NB4 (cell line): ENCODE results near the gene CDH23.

ENCODE experiments used
- DNase-seq: peaks from one replicate; pipeline ENCODE4 v3.0.0; 2010; ENCODE audit warnings: low read depth
- H3K4me3 ChIP-seq: one replicate; pipeline ENCODE4 v1.5.1; 2011; ENCODE audit warnings: mild to moderate bottlenecking, low read depth, low read length, moderate library complexity
- CTCF ChIP-seq: IDR thresholded peaks from one replicate; pipeline ENCODE4 v1.5.1; 2012; ENCODE audit warnings: low read depth, low read length
- MAX ChIP-seq: IDR thresholded peaks from 2 replicates; pipeline ENCODE4 v1.6.1; 2011; ENCODE audit warnings: low read depth, low read length
- MYC ChIP-seq: IDR thresholded peaks from 2 replicates; pipeline ENCODE4 v1.6.1; 2011; ENCODE audit warnings: low read depth, low read length
- POLR2A ChIP-seq: IDR thresholded peaks from 2 replicates; pipeline ENCODE4 v1.6.1; 2011; ENCODE audit warnings: mild to moderate bottlenecking; ENCODE audit not compliant: insufficient read length; ENCODE audit errors: extremely low read depth

CDH23 gene

GRCh38 chr10:71782917-71783490 lies 386.3 kb downstream of the CDH23 start:
- DNase-seq, result no peak
- TF ChIP-seq POLR2A (no peak), CTCF (no peak), MYC (no peak), MAX (no peak)
- H3K4me3 ChIP-seq, result no peak overlapping the region

GRCh38 chr10:71783917-71784678 lies 387.4 kb downstream of the CDH23 start:
- TF ChIP-seq MAX, result no peak
- DNase-seq, result no peak
- H3K4me3 ChIP-seq, result no peak overlapping the region

- TF ChIP-seq POLR2A (no peak), CTCF (no peak), MYC (no peak), MAX (no peak)
- DNase-seq, result no peak
- no peak overlapping the region for H3K4me3 ChIP-seq
These were observed 388.1 kb downstream of the CDH23 start for GRCh38 chr10:71784679-71785272.

GRCh38 chr10:71788954-71789353 lies 392.2 kb downstream of the CDH23 start:
- no peak for DNase-seq
- TF ChIP-seq MAX (no peak), MYC (no peak), POLR2A (no peak), CTCF (no peak)
- H3K4me3 ChIP-seq, result no peak overlapping the region

- no peak for DNase-seq
- H3K4me3 ChIP-seq, result no peak overlapping the region
These were observed 393.2 kb downstream of the CDH23 start for GRCh38 chr10:71789871-71790270.

More at GRCh38 chr10:71789871-71790270, 393.2 kb downstream of the CDH23 start:
- no peak for TF ChIP-seq CTCF
- no peak for TF ChIP-seq MAX
- TF ChIP-seq MYC, result no peak
- no peak for TF ChIP-seq POLR2A
